ENCODE results near the gene METTL6. TPM values are rescaled to one million over a fixed set of nuclear protein-coding genes. Genes with fewer than 3 reads are reported as not detected.
"Not testable (repeated sequence)": the region's sequence is repeated elsewhere in the genome, so short reads cannot be mapped to it uniquely, and the experiment has no call there.

METTL6 gene
- total RNA-seq, 4 donors from 2014 or later = 13.2 to 20.8 (median 17.0) TPM

GRCh38 chr3:15458212-15458780 is 31.0 kb upstream of the METTL6 start:
- Histone ChIP-seq H3K4me3 (no peak overlapping the region), H3K36me3 (peaks cover 0 to 46% (median 0%) of the 10 kb centered on the region in 3 donors), H3K4me1 (no peaks in the 10 kb centered on the region), H3K27ac (no peak overlapping the region), H3K27me3 (no peaks in the 10 kb centered on the region), H3K9me3 (no peaks in the 10 kb centered on the region)
- no peak for DNase-seq (ENCODE audit: low spot score in 2 of 2)
- WGBS, 2 donors = 87 to 88% methylated on average over 7 of the region's 7 CpGs
- TF ChIP-seq CTCF (IDR thresholded peaks at IDR 0.05) (no peak), EP300 (IDR thresholded peaks at IDR 0.05) (no peak), POLR2A (IDR thresholded peaks at IDR 0.05) (no peak)

GRCh38 chr3:15456915-15457314 is 29.6 kb upstream of the METTL6 start:
- not testable (repeated sequence) for DNase-seq (ENCODE audit: low spot score in 2 of 2); H3K27me3 ChIP-seq; H3K4me1 ChIP-seq; H3K27ac ChIP-seq; H3K9me3 ChIP-seq; H3K4me3 ChIP-seq
- WGBS, 2 donors = 86 to 87% methylated on average over 10 of the region's 10 CpGs
- peaks cover 0 to 60% (median 0%) of the 10 kb centered on the region in 3 donors for H3K36me3 ChIP-seq

- H3K4me3 ChIP-seq = no peak overlapping the region
- TF ChIP-seq EP300 (IDR thresholded peaks at IDR 0.05) (no peak), CTCF (IDR thresholded peaks at IDR 0.05) (no peak), POLR2A (IDR thresholded peaks at IDR 0.05) (no peak)
- H3K36me3 ChIP-seq = peaks cover 0 to 66% (median 0%) of the 10 kb centered on the region in 3 donors
- no peaks in the 10 kb centered on the region for H3K4me1 ChIP-seq
- no peaks in the 10 kb centered on the region for H3K9me3 ChIP-seq
- H3K27ac ChIP-seq = no peak overlapping the region
- H3K27me3 ChIP-seq = no peaks in the 10 kb centered on the region
- DNase-seq (ENCODE audit: low spot score in 2 of 2) = no peak
- WGBS, 2 donors = 81 to 92% methylated on average over 2 of the region's 2 CpGs
Measured at GRCh38 chr3:15456321-15456720, 29.0 kb upstream of the METTL6 start.

- Histone ChIP-seq H3K9me3 (no peaks in the 10 kb centered on the region), H3K36me3 (peaks cover 0 to 71% (median 0%) of the 10 kb centered on the region in 3 donors), H3K27ac (no peak overlapping the region), H3K4me3 (no peak overlapping the region), H3K27me3 (no peaks in the 10 kb centered on the region), H3K4me1 (no peaks in the 10 kb centered on the region)
- TF ChIP-seq POLR2A (IDR thresholded peaks at IDR 0.05) (no peak), CTCF (IDR thresholded peaks at IDR 0.05) (no peak), EP300 (IDR thresholded peaks at IDR 0.05) (no peak)
- 76 to 80% methylated on average over 7 of the region's 7 CpGs for WGBS, 2 donors
- DNase-seq (ENCODE audit: low spot score in 2 of 2) = no peak
Measured at GRCh38 chr3:15455756-15456155, 28.4 kb upstream of the METTL6 start.

- no peak for TF ChIP-seq POLR2A (IDR thresholded peaks at IDR 0.05)
- TF ChIP-seq CTCF (IDR thresholded peaks at IDR 0.05) = no peak
- TF ChIP-seq EP300 (IDR thresholded peaks at IDR 0.05) = no peak
- H3K27me3 ChIP-seq = no peaks in the 10 kb centered on the region
- no peaks in the 10 kb centered on the region for H3K4me1 ChIP-seq
- no peak for DNase-seq (ENCODE audit: low spot score in 2 of 2)
- no peak overlapping the region for H3K27ac ChIP-seq
- H3K9me3 ChIP-seq = no peaks in the 10 kb centered on the region
- H3K4me3 ChIP-seq = no peak overlapping the region
- H3K36me3 ChIP-seq = peaks cover 0 to 75% (median 0%) of the 10 kb centered on the region in 3 donors
Measured at GRCh38 chr3:15454965-15455364, 27.6 kb upstream of the METTL6 start.
